ENCODE measurements around the gene LRRC4C.

- TF ChIP-seq CTCF (IDR thresholded peaks at IDR 0.05; ENCODE audit: extremely low read depth in 1 of 2, insufficient read depth in 1 of 2, low read depth in 1 of 2, low read length in 2 of 2) (no peak), POLR2AphosphoS5 (IDR thresholded peaks at IDR 0.05; ENCODE audit: insufficient read depth, low read depth, low read length) (no peak), POLR2A (IDR thresholded peaks at IDR 0.05; ENCODE audit: low read depth, low read length) (no peak), EZH2 (IDR thresholded peaks at IDR 0.05; ENCODE audit: borderline replicate concordance, low read depth, low read length, severe bottlenecking) (no peak), GATA2 (IDR thresholded peaks at IDR 0.05; ENCODE audit: insufficient read depth, insufficient read length, low read depth, low read length) (no peak), MYC (IDR thresholded peaks at IDR 0.05; ENCODE audit: low read depth, low read length) (no peak)
- TF ChIP-seq, protein P1, sequence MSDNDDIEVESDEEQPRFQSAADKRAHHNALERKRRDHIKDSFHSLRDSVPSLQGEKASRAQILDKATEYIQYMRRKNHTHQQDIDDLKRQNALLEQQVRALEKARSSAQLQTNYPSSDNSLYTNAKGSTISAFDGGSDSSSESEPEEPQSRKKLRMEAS (IDR thresholded peaks at IDR 0.05; ENCODE audit: insufficient read depth, insufficient read length) = no peak
Observed at GRCh38 chr11:40186437-40187263, 1272.8 kb downstream of the LRRC4C start.

All from endothelial cell of umbilical vein (primary cell).